SK-N-MC (cell line): ENCODE results near the gene XPA.

ENCODE experiments used
- EZH2 ChIP-seq: fragments of 200-600 bp; sonication (generic); IDR thresholded peaks from one replicate; pipeline ENCODE4 v1.6.1; 2017; ENCODE audit warnings: antibody characterized with exemption
- FOXP2 ChIP-seq: optimal IDR thresholded peaks from 2 replicates; pipeline ENCODE3; 2011; ENCODE audit warnings: mild to moderate bottlenecking, moderate library complexity; ENCODE audit not compliant: insufficient read depth; ENCODE audit errors: extremely low read length, control extremely low read depth
- POLR2AphosphoS5 ChIP-seq: IDR thresholded peaks from 2 replicates; pipeline ENCODE4 v1.6.1; 2012; ENCODE audit warnings: mild to moderate bottlenecking, low read depth, low read length, borderline replicate concordance

- TF ChIP-seq EZH2 (no peak), POLR2AphosphoS5 (no peak), FOXP2 (no peak)
These were observed 60.2 kb downstream of the XPA start for GRCh38 chr9:97636903-97637302.
